Nephron progenitor cell (in vitro differentiated cells): ENCODE measurements around the gene SLC25A20.
"Not testable (repeated sequence)": the region's sequence is repeated elsewhere in the genome, so short reads cannot be mapped to it uniquely, and the experiment has no call there.

Experiments used
- DNase-seq: peaks from one replicate; pipeline ENCODE4 v3.0.0; 2021
- H3K27ac Mint-ChIP-seq: 2 replicates; pipeline ENCODE4 v1.8.0; 2021; ENCODE audit warnings: mild to moderate bottlenecking, moderate library complexity, mixed read lengths
- H3K27me3 Mint-ChIP-seq: 2 replicates; pipeline ENCODE4 v1.8.0; 2021; ENCODE audit warnings: mild to moderate bottlenecking, low read depth, mixed read lengths; ENCODE audit not compliant: poor library complexity
- H3K36me3 Mint-ChIP-seq: 2 replicates; pipeline ENCODE4 v1.8.0; 2021; ENCODE audit warnings: low read depth, mixed read lengths
- H3K4me1 Mint-ChIP-seq: 2 replicates; pipeline ENCODE4 v1.8.0; 2021; ENCODE audit warnings: mixed read lengths
- H3K4me3 Mint-ChIP-seq: 2 replicates; pipeline ENCODE4 v1.8.0; 2021; ENCODE audit warnings: mild to moderate bottlenecking, moderate library complexity, mixed read lengths
- H3K9me3 Mint-ChIP-seq: 2 replicates; pipeline ENCODE4 v1.8.0; 2021; ENCODE audit warnings: mild to moderate bottlenecking, moderate library complexity, mixed read lengths
- TF ChIP-seq, protein P1 (sequence below): fragments of 200-600 bp; sonication (generic); IDR thresholded peaks from 2 replicates; pipeline ENCODE4 v1.5.0; 2021; ENCODE audit warnings: antibody characterized with exemption

The SLC25A20 gene

DNA sequence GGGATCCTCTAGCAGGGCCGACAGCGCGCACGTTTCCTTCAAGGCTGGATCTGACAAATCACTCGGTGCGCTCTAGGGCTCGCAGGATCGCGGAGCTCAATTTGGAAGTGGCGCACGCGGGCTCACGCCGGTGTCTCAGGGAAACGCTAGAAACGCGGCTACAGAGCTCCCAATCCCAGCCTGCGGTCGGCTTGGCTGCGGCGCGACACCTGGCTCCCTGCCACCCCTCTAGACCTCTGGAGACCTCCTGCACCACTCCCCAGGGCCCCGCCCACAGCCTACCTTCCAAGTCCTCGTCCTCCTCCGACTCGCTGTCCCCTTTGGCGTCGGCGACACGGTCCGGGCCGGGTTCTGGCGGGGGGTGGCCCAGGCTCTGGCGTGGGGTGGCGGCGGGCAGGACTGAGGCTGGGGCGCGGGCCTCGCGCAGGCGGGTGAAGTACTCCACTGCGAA is 51.6 kb downstream of the SLC25A20 start:
- TF ChIP-seq, protein P1, sequence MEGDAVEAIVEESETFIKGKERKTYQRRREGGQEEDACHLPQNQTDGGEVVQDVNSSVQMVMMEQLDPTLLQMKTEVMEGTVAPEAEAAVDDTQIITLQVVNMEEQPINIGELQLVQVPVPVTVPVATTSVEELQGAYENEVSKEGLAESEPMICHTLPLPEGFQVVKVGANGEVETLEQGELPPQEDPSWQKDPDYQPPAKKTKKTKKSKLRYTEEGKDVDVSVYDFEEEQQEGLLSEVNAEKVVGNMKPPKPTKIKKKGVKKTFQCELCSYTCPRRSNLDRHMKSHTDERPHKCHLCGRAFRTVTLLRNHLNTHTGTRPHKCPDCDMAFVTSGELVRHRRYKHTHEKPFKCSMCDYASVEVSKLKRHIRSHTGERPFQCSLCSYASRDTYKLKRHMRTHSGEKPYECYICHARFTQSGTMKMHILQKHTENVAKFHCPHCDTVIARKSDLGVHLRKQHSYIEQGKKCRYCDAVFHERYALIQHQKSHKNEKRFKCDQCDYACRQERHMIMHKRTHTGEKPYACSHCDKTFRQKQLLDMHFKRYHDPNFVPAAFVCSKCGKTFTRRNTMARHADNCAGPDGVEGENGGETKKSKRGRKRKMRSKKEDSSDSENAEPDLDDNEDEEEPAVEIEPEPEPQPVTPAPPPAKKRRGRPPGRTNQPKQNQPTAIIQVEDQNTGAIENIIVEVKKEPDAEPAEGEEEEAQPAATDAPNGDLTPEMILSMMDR = no peak
- peaks cover 12% of the 10 kb centered on the region for H3K36me3 Mint-ChIP-seq
- H3K9me3 Mint-ChIP-seq = peaks cover 6% of the 10 kb centered on the region
- DNase-seq = peak; percentile 63
- H3K4me1 Mint-ChIP-seq = peaks cover 21% of the 10 kb centered on the region
- peaks cover 26% of the 10 kb centered on the region for H3K27me3 Mint-ChIP-seq
- H3K4me3 Mint-ChIP-seq = peak overlapping the region; percentile 85
- no peak overlapping the region for H3K27ac Mint-ChIP-seq

DNA sequence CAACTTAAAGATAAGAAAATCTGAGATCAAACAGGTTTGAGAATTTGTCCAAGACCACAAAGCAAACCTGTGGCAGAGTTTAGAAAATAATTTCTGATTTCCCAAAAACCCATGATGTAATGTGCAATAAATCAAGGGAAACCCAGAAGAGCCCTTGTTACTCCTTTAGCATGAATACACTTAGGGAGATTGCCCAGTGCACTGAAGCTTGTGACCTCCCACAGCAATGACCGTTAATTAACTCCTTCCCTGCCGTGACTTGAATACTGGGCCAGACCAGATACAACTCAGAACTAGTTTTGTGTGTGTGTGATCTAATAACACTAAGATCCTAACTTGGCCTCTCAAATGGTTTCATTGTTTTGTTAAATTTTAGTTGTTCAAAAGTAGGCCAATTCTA is 53.5 kb downstream of the SLC25A20 start:
- no peak for DNase-seq
- no peak overlapping the region for H3K27ac Mint-ChIP-seq
- TF ChIP-seq, protein P1 = no peak
- peaks cover 26% of the 10 kb centered on the region for H3K27me3 Mint-ChIP-seq
- peak overlapping the region; percentile 26 for H3K4me3 Mint-ChIP-seq
- peaks cover 6% of the 10 kb centered on the region for H3K9me3 Mint-ChIP-seq
- peaks cover 15% of the 10 kb centered on the region for H3K4me1 Mint-ChIP-seq
- H3K36me3 Mint-ChIP-seq = peaks cover 12% of the 10 kb centered on the region

DNA sequence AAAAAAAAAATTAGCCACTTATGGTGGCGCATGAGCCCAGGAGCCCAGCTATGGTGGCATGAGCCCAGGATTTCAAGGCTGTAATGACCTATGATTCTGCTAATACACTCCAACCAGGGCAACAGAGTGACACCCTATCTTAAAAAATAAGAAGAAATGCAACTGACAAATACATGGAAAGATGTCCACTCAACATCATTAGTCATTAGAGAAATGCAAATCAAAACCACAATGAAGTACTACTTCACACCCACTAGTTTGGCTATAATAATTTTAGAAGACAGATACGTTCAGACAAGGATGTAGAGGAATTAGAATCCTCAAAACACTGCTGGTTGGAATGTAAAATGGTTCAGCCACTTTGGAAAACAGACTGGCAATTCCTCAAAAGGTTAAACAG is 61.5 kb downstream of the SLC25A20 start:
- H3K27me3 Mint-ChIP-seq = no peaks in the 10 kb centered on the region
- no peak overlapping the region for H3K4me3 Mint-ChIP-seq
- peaks cover 10% of the 10 kb centered on the region for H3K36me3 Mint-ChIP-seq

DNA sequence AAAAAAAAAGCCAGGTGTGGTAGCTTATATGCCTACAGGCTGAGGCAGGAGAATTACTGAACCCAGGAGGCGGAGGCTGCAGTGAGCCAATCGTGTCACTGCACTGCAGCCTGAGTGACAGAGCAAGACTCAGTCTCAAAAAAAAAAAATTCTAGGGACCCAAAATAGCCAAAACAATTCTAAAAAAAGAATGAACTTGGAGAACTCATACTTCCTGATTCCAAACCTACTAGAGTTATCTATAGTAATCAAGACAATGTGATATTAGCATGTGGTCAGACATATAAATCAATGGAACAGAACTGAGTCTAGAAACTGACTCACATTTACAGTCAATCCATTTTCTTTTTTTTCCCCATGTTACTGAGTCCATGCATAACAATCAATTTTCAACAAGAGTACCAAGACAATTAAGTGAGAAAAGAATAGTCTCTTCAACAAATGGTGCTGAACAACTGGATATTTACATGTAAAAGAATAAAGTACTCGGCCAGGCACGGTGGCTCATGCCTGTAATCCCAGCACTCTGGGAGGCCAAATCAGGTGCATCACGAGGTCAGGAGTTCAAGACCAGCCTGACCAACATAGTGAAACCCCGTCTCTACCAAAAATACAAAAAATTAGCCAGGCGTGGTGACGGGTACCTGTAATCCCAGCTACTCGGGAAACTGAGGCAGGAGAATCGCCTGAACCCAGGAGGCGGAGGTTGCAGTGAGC is 62.9 kb downstream of the SLC25A20 start:
- Mint-ChIP-seq H3K36me3 (peaks cover 10% of the 10 kb centered on the region), H3K9me3 (no peaks in the 10 kb centered on the region), H3K4me3 (no peak overlapping the region), H3K27me3 (no peaks in the 10 kb centered on the region), H3K27ac (no peak overlapping the region), H3K4me1 (no peaks in the 10 kb centered on the region)
- TF ChIP-seq, protein P1 = no peak
- no peak for DNase-seq

More for the DNA sequence above, 61.5 kb downstream of the SLC25A20 start:
- Mint-ChIP-seq H3K27ac (no peak overlapping the region), H3K4me1 (no peaks in the 10 kb centered on the region), H3K9me3 (no peaks in the 10 kb centered on the region)
- TF ChIP-seq, protein P1 = no peak
- DNase-seq = no peak

DNA sequence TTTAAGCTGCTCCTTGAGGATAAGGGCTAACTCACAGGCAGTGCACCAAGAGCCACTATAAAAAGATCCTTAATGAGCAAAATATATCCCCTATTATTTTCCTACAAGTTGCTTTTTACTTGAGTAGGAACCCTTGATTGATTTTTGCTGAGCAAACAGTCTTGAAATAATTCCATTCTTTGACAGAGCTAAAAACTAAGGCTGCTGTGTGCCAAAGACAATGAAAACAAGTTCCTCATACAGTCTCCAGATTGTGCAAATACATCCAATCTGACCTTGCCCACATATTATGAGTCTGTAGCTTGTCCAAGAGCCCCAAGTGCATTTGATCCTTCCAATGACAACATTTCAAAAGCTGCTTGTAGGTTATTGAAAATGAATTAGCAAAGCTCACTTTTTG is 66.0 kb downstream of the SLC25A20 start:
- Mint-ChIP-seq H3K9me3 (no peaks in the 10 kb centered on the region), H3K27ac (no peak overlapping the region), H3K36me3 (peaks cover 3% of the 10 kb centered on the region), H3K4me3 (no peak overlapping the region), H3K4me1 (no peaks in the 10 kb centered on the region), H3K27me3 (no peaks in the 10 kb centered on the region)
- no peak for DNase-seq
- TF ChIP-seq, protein P1 = no peak

DNA sequence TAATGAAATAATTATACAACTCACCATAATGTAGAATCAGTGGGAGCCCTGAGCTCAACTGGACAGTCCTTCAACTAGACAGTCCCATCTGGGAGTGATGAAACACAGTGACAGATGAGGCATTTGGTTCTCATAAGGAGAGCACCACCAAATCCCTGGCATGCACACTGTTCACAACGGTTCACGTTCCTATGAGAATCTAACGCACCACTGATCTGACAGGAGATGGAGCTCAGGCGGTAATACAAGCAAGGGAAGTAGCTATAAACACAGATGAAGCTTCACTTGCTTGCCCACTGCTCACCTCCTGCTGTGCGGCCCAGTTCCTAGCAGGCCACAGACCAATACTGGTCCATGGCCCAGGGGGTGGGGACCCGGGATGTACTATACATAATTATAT is 68.0 kb downstream of the SLC25A20 start:
- Mint-ChIP-seq H3K36me3 (no peaks in the 10 kb centered on the region), H3K9me3 (no peaks in the 10 kb centered on the region), H3K27ac (no peak overlapping the region), H3K4me1 (no peaks in the 10 kb centered on the region), H3K27me3 (no peaks in the 10 kb centered on the region), H3K4me3 (no peak overlapping the region)
- no peak for DNase-seq
- TF ChIP-seq, protein P1 = no peak

DNA sequence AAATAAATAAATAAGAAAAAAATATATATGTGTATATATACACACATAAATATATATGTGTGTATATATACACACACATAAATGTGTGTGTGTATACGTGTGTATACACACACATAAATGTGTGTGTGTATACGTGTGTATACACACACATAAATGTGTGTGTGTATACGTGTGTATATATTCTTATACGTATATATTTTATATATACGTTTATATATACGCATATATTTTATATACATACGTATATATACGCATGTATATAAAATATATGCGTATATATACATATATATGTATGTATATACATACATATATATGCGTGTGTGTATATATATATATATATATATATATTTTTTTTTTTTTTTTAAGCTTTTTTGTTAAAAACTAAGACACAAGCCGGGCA is 69.2 kb downstream of the SLC25A20 start:
- not testable (repeated sequence) for H3K36me3 Mint-ChIP-seq, H3K9me3 Mint-ChIP-seq, DNase-seq, H3K27ac Mint-ChIP-seq, H3K4me3 Mint-ChIP-seq, H3K27me3 Mint-ChIP-seq, H3K4me1 Mint-ChIP-seq

DNA sequence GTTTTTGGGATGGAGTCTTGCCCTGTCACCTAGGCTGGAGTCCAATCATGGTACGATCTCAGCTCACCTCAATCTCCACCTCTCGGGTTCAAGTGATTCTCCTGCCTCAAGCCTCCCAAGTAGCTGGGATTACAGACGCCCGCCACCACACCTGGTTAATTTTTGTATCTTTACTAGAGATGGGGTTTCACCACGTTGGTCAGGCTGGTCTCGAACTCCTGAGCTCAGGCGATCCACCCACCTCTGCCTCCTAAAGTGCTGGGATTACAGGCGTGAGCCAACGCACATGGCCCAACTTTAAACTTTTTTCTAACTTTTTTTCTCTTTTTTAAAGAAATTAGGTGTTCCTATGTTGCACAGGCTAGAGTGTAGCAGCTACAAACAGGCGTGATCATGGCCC is 70.8 kb downstream of the SLC25A20 start:
- H3K4me3 Mint-ChIP-seq, H3K4me1 Mint-ChIP-seq, H3K36me3 Mint-ChIP-seq, H3K27me3 Mint-ChIP-seq, H3K27ac Mint-ChIP-seq, DNase-seq, H3K9me3 Mint-ChIP-seq: not testable (repeated sequence)
